UCSD-AML1 (cell line): ENCODE results near the gene IL1R1.

Experiments used
- DNase-seq: peaks from one replicate; lab custom pipeline; 2025; ENCODE audit not compliant: unreplicated experiment; lab: John Stamatoyannopoulos, UW

IL1R1 gene

GRCh38 chr2:102168026-102168771 is 25.7 kb downstream of the IL1R1 start:
- DNase-seq, result no peak

GRCh38 chr2:102171946-102172345 is 29.4 kb downstream of the IL1R1 start:
- no peak for DNase-seq

GRCh38 chr2:102172745-102173144 is 30.2 kb downstream of the IL1R1 start:
- no peak for DNase-seq

- no peak for DNase-seq
Measured at GRCh38 chr2:102176172-102176571, 33.6 kb downstream of the IL1R1 start.

- no peak for DNase-seq
Measured at GRCh38 chr2:102177814-102178478, 35.4 kb downstream of the IL1R1 start.

- DNase-seq, result no peak
Measured at GRCh38 chr2:102179061-102179460, 36.5 kb downstream of the IL1R1 start.

GRCh38 chr2:102179788-102180686 is 37.5 kb downstream of the IL1R1 start:
- no peak for DNase-seq

- no peak for DNase-seq
Measured at GRCh38 chr2:102180687-102180999, 38.1 kb downstream of the IL1R1 start.

GRCh38 chr2:102181376-102181775 is 38.8 kb downstream of the IL1R1 start:
- DNase-seq, result no peak

- no peak for DNase-seq
Measured at GRCh38 chr2:102181919-102182635, 39.5 kb downstream of the IL1R1 start.

GRCh38 chr2:102184018-102184417 is 41.5 kb downstream of the IL1R1 start:
- no peak for DNase-seq

- DNase-seq, result no peak
Measured at GRCh38 chr2:102184568-102184967, 42.0 kb downstream of the IL1R1 start.

GRCh38 chr2:102185347-102185746 is 42.8 kb downstream of the IL1R1 start:
- no peak for DNase-seq

GRCh38 chr2:102186791-102187495 is 44.4 kb downstream of the IL1R1 start, which contains the start of gene IL1RL2:
Gene IL1RL2, plus strand, starts transcription at chr2:102187023. Its CDS starts 845 bp downstream, at chr2:102187868.
- DNase-seq, result no peak

GRCh38 chr2:102187496-102188150 is 45.1 kb downstream of the IL1R1 start:
- no peak for DNase-seq

GRCh38 chr2:102190430-102191107 is 48.0 kb downstream of the IL1R1 start:
- no peak for DNase-seq

GRCh38 chr2:102191501-102191900 is 49.0 kb downstream of the IL1R1 start:
- no peak for DNase-seq

- DNase-seq, result no peak
Measured at GRCh38 chr2:102193074-102193473, 50.5 kb downstream of the IL1R1 start.

- no peak for DNase-seq
Measured at GRCh38 chr2:102194609-102195268, 52.2 kb downstream of the IL1R1 start.
